Activated CD8-positive, alpha-beta memory T cell treated with anti-CD3 and anti-CD28 coated beads, Interleukin-2, amount 50 U/mL, for 4 hours (primary cell): ENCODE data around the gene TTC23.

ENCODE experiments used
- DNase-seq: peaks from one replicate; pipeline ENCODE4 v3.0.0-alpha.2; 2020

Gene TTC23

GRCh38 chr15:99132634-99133287, 116.6 kb downstream of the TTC23 start:
- no peak for DNase-seq

- DNase-seq: no peak
Measured at GRCh38 chr15:99132122-99132521, 117.3 kb downstream of the TTC23 start.

DNA sequence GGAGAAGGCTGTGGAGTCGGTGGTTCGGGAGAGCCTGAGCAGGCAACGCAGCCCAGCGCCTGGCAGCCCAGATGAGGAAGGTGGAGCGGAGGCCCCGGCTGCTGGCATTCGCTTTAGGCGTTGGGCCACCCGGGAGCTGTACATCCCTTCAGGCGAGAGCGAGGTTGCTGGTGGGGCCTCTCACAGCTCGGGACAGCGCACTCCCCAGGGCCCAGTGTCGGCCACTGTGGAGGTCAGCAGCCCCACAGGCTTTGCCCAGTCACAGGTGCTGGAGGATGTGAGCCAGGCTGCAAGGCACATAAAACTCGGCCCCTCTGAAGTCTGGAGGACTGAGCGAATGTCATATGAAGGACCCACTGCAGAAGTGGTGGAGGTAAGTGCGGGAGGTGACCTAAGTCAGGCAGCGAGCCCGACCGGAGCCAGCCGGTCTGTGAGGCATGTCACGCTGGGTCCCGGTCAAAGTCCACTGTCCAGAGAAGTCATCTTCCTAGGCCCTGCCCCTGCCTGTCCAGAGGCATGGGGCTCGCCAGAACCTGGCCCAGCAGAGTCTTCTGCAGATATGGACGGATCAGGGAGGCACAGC, 117.8 kb downstream of the TTC23 start:
- no peak for DNase-seq

DNA sequence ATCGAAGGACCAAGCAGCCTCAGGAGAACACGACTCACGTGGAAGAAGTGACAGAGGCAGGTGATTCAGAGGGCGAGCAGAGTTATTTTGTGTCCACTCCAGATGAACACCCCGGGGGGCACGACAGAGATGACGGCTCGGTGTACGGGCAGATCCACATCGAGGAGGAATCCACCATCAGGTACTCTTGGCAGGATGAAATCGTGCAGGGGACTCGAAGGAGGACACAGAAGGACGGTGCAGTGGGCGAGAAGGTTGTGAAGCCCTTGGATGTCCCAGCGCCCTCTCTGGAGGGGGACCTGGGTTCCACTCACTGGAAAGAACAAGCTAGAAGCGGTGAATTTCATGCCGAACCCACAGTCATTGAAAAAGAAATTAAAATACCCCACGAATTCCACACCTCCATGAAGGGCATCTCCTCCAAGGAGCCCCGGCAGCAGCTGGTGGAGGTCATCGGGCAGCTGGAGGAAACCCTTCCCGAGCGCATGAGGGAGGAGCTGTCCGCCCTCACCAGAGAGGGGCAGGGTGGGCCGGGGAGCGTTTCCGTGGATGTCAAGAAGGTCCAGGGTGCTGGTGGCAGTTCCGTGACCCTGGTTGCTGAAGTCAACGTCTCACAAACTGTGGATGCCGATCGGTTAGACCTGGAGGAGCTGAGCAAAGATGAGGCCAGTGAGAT, 118.5 kb downstream of the TTC23 start:
- no peak for DNase-seq

DNA sequence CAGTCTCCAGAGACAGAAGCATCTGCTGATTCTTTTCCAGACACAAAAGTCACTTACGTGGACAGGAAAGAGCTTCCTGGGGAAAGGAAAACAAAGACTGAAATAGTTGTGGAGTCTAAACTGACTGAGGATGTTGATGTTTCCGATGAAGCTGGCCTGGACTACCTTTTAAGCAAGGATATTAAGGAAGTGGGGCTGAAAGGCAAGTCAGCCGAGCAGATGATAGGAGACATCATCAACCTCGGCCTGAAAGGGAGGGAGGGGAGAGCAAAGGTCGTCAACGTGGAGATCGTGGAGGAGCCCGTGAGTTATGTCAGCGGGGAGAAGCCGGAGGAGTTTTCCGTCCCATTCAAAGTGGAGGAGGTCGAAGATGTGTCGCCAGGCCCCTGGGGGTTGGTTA, 119.1 kb downstream of the TTC23 start:
- DNase-seq: no peak

GRCh38 chr15:99129644-99130043, 119.7 kb downstream of the TTC23 start:
- DNase-seq: no peak

DNA sequence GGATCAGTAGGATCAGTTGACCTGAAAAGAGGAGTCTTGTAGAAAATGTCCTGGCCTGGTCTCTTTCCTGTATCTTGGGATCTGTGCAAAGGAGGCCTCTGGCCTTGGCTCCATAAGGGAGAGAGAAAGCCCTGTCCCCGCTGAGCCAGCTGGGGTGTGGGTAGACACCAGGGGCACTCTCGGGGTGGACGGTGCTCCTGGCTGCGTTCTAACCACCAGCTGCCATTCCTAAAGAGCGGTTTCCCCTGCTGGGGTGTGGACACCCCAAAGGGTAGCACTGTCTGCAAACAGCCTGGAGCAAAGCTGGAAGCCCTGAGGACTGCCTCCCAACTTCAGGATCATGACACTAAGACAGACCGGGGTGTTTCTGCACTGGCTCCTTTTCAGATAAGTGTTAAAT, 121.0 kb downstream of the TTC23 start:
- no peak for DNase-seq

DNA sequence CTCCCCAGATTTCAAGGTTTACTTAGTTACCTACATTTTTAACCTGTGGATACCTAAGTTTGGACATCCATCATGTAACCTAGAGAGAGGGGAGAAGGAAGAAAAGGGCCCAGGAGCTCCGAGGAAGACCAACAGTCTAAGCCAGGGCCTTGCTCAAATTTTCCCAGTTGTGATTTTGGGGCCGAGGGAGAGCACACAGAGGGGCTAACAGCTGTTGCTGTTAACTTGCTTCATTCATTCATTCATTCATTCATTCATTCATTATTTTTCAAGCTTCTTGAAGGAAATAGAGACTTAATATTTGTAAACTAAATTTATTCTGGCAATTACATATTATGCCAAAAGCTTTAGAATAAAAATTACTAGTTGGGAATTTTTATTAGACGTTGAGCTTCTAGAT, 121.6 kb downstream of the TTC23 start:
- no peak for DNase-seq

DNA sequence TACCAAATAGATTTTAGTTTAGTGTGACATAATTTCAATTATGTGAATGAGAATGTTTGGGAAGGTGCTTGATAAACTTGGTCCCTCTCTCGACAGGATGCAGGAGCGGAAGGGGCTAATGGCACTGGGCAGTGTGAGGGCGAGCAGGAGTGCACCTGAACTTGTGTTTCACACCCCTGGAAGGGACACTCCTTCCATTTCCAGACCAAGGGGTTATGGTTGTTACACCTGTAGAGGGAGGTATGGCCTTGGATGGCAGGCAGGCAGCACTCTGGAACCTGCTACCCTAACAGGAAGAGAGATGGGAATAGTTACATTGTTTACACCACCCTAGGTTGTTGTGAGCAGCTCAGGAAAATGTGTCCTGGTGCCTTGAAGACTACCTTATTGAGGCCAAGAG, 122.5 kb downstream of the TTC23 start:
- DNase-seq: no peak

GRCh38 chr15:99126131-99126588, 123.2 kb downstream of the TTC23 start:
- no peak for DNase-seq

GRCh38 chr15:99125061-99125891, 124.1 kb downstream of the TTC23 start:
- DNase-seq: no peak

- no peak for DNase-seq
Measured at GRCh38 chr15:99124641-99125040, 124.7 kb downstream of the TTC23 start.

DNA sequence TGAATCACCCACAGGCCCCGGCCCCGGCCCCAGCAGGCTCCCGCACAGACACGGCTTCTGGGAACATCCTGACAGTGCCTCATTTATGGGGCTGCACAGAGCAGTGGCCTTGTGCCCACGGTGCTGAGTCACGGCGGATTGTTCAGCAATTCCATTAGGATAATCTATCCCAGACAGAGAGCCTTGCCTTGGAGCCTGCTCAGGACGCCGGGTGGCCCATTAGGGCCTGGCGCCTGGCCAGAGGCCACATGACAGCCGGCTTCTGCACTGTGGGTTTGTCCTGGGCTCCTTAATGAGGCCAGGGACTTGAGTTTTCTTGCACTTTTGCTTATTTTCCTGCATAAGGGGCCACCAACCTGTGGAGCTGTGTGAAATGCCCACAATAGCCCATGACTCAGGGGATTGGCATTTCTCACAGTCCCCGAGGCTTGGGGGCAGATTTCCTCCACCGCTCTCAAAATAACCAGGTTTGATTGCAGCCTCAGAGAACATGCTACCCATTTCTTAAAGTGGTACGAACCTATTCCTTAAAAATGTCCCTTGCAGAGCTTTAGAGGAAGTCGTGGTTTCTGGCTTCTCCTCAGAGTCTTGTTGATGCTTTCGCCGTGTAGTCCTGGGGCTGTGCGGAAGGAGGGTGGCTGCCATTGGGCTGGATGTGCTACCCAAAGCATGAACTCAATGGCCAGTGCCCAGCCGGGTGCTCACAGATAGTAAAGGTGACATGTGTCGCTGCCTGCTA, 125.5 kb downstream of the TTC23 start:
- no peak for DNase-seq

GRCh38 chr15:99122831-99123712, 126.3 kb downstream of the TTC23 start:
- DNase-seq: no peak

DNA sequence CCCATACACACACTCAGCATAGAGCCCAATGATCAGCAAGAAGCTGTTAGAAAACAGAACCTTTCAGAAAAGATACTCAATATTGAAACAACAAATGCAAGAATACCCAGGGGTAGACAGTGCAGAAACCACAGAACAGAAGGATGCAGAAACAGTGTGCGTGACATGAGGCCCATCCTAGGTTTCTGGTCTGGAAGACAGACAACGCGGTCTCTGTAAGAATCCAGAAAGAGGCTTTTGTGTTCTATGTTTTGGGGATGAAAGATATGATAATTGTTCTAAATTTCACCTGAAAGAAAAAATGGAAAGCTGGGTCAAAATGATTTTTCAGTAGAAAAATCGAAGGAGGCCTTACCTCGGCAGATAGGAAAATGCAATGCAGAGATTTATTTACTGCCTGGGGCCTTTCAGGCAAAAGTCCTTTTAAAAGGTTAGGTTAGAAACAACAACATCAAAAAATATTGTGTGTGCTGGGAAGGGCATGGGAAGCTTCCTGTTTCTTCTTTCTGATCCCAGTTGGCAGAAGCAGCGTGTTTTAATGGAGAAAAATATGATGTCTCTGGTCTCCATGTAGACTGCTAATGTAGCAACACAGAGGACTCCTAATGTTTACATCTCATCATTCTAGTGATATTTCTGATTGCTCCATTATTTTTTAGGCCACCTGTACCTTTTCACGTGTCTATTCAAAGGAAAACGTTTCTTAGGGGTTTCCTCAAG, 127.5 kb downstream of the TTC23 start:
- DNase-seq: no peak

DNA sequence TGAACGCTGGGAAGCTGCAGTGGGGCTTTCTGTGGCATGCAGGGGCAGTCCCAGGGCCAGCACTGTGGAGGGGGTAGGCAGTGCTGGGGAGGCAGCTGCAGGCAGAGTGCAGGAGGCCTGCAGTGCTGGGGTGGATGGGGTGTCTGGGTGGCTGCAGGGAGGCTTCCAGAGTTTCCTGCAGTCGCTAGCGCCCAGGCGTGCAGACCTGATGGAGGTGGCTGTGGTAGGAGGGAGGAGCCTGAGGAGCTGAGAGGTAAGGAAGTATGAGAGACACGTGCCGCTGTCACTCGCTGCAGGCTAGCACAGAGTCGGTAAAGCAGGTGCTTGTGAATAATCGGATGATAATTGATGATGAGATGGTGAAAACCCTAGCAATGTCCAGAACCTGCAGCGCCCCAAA, 128.2 kb downstream of the TTC23 start:
- no peak for DNase-seq

- DNase-seq: no peak
Measured at GRCh38 chr15:99120050-99120777, 129.2 kb downstream of the TTC23 start.

- DNase-seq: no peak
Measured at GRCh38 chr15:99118801-99119546, 130.4 kb downstream of the TTC23 start.

DNA sequence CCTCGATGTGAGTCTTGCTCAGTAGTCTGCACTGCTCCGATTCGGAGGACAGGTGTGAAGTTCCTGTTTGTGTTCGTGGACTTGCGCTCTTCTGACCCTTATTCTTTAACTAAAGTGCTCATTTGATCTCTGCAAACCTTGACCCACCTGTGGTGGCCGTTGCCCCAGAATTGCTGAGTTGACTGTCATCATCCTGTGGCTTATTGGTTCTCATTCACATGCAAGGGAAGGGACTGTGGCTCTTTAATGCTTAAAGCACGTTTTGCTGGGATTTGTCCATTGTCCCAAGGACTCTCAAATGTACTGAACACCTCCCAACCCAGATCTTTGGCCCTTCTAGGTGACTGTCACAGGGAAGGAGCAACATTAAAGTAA, 131.1 kb downstream of the TTC23 start:
- DNase-seq: no peak
